HepG2 (cell line): ENCODE data around the gene COL8A1.

Source experiments
- DR1 ChIP-seq: sonication (generic); formaldehyde crosslinking; IDR thresholded peaks from 2 replicates; pipeline ENCODE4 v1.8.0; 2021; ENCODE audit warnings: mild to moderate bottlenecking, missing genetic modification reagents, inconsistent platforms
- ZBTB21 ChIP-seq: sonication (generic); formaldehyde crosslinking; IDR thresholded peaks from 2 replicates; pipeline ENCODE4 v1.4.0; 2020; ENCODE audit warnings: missing genetic modification reagents
- TF ChIP-seq, protein P1 (sequence below): sonication (generic); formaldehyde crosslinking; IDR thresholded peaks from 2 replicates; pipeline ENCODE4 v1.4.0; 2020; ENCODE audit warnings: missing genetic modification reagents

DNA sequence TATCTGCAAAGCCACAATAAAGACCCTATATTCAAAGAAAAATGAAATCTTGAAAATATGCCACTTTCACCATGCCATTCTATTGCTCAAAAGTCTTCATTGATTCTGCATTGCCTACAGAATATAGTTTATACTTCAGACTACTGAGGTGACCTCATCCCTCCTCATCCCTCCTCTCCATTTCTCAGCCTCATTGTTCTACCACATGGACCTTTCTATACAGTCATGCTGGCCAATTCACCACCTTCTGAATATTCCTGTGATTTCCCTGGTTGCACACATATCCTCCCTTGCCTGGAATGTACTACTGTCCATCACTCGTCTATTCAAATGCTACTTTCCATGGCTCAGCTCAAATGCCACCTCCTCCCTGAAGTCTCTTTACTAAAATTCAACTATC is 3.5 kb upstream of the COL8A1 start:
- TF ChIP-seq, protein P1, sequence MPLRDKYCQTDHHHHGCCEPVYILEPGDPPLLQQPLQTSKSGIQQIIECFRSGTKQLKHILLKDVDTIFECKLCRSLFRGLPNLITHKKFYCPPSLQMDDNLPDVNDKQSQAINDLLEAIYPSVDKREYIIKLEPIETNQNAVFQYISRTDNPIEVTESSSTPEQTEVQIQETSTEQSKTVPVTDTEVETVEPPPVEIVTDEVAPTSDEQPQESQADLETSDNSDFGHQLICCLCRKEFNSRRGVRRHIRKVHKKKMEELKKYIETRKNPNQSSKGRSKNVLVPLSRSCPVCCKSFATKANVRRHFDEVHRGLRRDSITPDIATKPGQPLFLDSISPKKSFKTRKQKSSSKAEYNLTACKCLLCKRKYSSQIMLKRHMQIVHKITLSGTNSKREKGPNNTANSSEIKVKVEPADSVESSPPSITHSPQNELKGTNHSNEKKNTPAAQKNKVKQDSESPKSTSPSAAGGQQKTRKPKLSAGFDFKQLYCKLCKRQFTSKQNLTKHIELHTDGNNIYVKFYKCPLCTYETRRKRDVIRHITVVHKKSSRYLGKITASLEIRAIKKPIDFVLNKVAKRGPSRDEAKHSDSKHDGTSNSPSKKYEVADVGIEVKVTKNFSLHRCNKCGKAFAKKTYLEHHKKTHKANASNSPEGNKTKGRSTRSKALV (CRISPR knock-in tag): no peak
- TF ChIP-seq DR1: no peak
- no peak for TF ChIP-seq ZBTB21 (CRISPR knock-in tag)
